Measurements from ENCODE around the gene RAI1.

The RAI1 gene

DNA sequence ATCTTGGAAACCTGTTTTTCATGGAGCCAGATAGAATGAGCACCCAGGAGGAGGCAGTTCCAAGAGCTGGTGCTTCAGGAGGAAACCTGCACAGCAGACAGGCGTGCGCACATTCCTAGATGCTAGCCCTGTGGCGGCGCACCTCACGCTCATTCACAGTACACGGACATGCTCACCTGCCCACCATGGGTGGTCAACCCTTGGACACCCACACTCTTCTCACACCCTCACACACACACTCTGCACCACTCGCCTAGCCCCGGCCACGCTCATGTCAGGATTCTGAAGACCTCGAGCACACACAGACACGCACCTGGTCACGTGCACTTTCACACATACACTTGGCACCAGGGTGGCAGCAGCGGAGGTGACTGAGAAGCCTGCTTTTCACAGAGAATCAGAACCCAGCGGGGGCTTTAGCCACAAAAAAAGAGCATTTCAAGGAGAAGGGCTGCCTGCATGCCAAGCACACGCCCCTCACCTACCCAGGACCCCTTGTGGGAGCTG is 28.6 kb downstream of the RAI1 start:
- DNase-seq (ENCODE audit: extremely low read depth, insufficient read length): no peak
- TF ChIP-seq, protein P1, sequence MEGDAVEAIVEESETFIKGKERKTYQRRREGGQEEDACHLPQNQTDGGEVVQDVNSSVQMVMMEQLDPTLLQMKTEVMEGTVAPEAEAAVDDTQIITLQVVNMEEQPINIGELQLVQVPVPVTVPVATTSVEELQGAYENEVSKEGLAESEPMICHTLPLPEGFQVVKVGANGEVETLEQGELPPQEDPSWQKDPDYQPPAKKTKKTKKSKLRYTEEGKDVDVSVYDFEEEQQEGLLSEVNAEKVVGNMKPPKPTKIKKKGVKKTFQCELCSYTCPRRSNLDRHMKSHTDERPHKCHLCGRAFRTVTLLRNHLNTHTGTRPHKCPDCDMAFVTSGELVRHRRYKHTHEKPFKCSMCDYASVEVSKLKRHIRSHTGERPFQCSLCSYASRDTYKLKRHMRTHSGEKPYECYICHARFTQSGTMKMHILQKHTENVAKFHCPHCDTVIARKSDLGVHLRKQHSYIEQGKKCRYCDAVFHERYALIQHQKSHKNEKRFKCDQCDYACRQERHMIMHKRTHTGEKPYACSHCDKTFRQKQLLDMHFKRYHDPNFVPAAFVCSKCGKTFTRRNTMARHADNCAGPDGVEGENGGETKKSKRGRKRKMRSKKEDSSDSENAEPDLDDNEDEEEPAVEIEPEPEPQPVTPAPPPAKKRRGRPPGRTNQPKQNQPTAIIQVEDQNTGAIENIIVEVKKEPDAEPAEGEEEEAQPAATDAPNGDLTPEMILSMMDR (IDR thresholded peaks at IDR 0.05; ENCODE audit: insufficient read depth, low read length, poor library complexity, severe bottlenecking): no peak
- Histone ChIP-seq H3K4me3 (replicated peaks; ENCODE audit: low read depth, low read length) (no peak overlapping the region), H3K36me3 (ENCODE audit: control insufficient read depth, insufficient read depth, low read length) (no peaks in the 10 kb centered on the region; the same call in 1 of the 2 replicates), H3K27me3 (replicated peaks; ENCODE audit: control insufficient read depth, insufficient read depth, low read length) (no peaks in the 10 kb centered on the region)

DNA sequence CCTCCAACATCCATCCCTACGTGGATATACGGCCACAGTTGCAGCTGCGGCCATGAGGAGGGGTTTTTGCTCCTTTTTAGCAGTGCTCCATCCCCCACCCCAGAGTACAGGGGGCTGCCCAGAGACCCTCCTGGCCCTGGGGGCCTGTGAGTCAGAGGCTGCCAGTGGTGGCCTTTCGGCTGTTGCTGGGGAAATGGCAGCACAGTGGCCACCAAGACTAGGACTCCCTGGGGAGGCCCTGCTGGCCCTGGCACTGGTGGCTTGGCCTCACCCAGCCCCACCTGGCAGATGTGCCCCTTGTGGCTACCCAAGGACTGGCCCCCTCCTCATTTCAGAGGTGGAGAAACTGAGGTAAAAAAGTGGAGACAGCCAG is 29.1 kb downstream of the RAI1 start:
- TF ChIP-seq, protein P1 (IDR thresholded peaks at IDR 0.05; ENCODE audit: insufficient read depth, low read length, poor library complexity, severe bottlenecking): no peak
- no peak overlapping the region for H3K4me3 ChIP-seq (replicated peaks; ENCODE audit: low read depth, low read length)

DNA sequence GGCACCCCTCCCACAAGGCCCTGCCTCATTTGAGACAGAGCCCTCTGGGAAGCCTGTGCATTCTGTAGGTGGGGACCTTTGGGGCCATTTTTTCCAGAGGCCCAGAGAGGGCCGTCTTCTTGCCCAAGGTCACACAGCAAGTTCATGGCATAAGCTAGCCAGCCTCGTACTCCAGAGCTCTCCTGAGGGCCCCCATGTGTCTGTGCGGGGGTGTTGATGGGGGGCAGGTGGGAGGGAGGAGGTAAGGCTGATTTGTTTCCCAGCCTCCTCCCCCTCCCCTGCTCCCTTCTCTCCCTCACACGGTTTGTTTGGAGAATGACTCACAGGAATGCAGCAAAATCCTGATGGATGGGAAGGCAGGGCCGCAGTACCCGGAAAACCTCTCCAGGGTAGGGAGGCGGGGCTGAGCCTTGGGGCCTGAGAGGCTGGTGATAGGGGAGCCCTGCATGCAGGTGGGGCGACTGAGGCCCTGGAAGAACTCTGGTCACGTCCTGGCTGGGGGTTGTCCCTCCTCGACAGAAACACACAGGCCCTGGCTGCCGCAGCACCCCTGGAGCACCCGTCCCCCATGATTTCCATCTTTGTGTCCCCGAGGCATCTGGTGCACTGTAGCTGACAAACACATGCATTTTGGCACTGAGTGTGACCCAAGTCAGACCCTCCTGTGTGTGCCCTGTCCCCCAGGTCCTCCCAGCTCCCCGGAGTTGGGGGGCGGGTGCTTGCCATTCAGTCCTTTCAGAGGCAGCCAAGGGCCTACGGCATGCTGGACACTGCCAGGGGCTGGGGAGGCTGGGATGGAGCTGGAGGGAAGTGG is 29.7 kb downstream of the RAI1 start:
- DNase-seq (ENCODE audit: extremely low read depth, insufficient read length): no peak
- Histone ChIP-seq H3K36me3 (ENCODE audit: control insufficient read depth, insufficient read depth, low read length) (no peaks in the 10 kb centered on the region; the same call in 1 of the 2 replicates), H3K27me3 (replicated peaks; ENCODE audit: control insufficient read depth, insufficient read depth, low read length) (no peaks in the 10 kb centered on the region), H3K4me3 (replicated peaks; ENCODE audit: low read depth, low read length) (no peak overlapping the region)
- TF ChIP-seq, protein P1 (IDR thresholded peaks at IDR 0.05; ENCODE audit: insufficient read depth, low read length, poor library complexity, severe bottlenecking): no peak

More for the DNA sequence above, 29.1 kb downstream of the RAI1 start:
- Histone ChIP-seq H3K27me3 (replicated peaks; ENCODE audit: control insufficient read depth, insufficient read depth, low read length) (no peaks in the 10 kb centered on the region), H3K36me3 (ENCODE audit: control insufficient read depth, insufficient read depth, low read length) (no peaks in the 10 kb centered on the region; the same call in 1 of the 2 replicates)
- DNase-seq (ENCODE audit: extremely low read depth, insufficient read length): no peak

DNA sequence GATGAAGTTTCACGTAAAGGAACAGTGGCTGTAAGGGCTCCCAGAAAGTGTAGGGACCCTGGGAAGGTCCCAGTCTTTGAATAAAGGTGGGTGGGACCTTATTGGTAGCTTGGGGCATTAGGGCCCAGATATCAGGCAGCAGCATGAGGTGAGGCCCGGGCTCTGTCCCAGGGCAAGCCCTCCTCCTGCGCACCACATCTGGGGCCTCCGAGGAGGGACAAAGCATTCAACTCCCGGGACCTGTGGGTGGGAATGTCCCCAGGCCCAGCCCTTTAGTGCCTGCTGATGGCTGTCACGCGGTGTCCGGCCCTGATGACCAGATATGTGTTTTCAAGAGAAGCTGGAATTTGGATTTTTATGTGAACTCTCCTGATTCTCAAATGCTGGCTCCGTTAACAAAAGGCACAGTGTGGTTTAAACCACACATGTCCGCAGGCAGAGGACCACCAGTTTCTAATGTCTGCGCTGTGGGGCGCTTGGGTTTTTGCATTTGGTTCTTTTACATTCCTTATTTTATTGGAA is 30.4 kb downstream of the RAI1 start:
- TF ChIP-seq, protein P1 (IDR thresholded peaks at IDR 0.05; ENCODE audit: insufficient read depth, low read length, poor library complexity, severe bottlenecking): no peak
- no peaks in the 10 kb centered on the region; the same call in 1 of the 2 replicates for H3K36me3 ChIP-seq (ENCODE audit: control insufficient read depth, insufficient read depth, low read length)
- H3K27me3 ChIP-seq (replicated peaks; ENCODE audit: control insufficient read depth, insufficient read depth, low read length): no peaks in the 10 kb centered on the region
- no peak overlapping the region for H3K4me3 ChIP-seq (replicated peaks; ENCODE audit: low read depth, low read length)
- no peak for DNase-seq (ENCODE audit: extremely low read depth, insufficient read length)

DNA sequence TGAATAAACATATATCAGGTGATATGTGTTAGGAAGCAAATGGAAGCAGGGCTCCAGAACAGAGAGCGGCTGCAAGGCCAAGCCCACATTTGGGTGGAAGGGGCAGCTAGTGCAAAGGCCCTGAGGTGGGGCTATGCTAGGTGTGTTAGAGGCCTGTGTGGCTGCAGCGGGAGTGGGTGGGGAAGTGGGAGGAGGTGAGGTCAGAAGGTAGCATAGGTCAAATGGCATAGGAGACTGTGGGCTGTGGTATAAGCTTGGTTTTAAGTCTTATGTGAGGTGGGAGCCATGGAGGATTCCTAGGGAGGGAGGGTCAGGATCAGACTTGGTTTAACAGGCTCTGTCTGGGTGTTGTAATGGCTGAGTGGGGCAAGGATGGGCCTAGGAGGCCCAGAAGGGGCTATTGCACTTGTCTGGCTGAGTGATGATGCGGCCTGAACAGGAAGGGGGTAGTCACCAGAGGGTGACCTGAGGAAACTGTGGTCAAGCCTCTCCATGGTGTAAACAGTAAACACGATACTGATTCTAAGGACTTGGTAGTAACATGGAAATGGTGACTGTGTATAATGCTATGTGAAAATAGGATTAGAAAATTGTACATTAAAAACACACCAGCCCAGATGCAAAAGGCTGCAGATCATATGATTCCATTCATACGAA is 31.1 kb downstream of the RAI1 start:
- H3K27me3 ChIP-seq (replicated peaks; ENCODE audit: control insufficient read depth, insufficient read depth, low read length): no peaks in the 10 kb centered on the region
- TF ChIP-seq, protein P1 (IDR thresholded peaks at IDR 0.05; ENCODE audit: insufficient read depth, low read length, poor library complexity, severe bottlenecking): no peak
- peak; percentile 51 for DNase-seq (ENCODE audit: extremely low read depth, insufficient read length)

More for the DNA sequence above, 31.1 kb downstream of the RAI1 start:
- Histone ChIP-seq H3K4me3 (replicated peaks; ENCODE audit: low read depth, low read length) (no peak overlapping the region), H3K36me3 (ENCODE audit: control insufficient read depth, insufficient read depth, low read length) (no peaks in the 10 kb centered on the region; the same call in 1 of the 2 replicates)
